NCI-H446 (cell line): ENCODE measurements around the gene TCN2.
"Not testable (repeated sequence)": the region's sequence is repeated elsewhere in the genome, so short reads cannot be mapped to it uniquely, and the experiment has no call there.

Experiments
- DNase-seq, 2 experiments: peaks; one replicate each; lab custom pipeline; 2025; lab: John Stamatoyannopoulos, UW

Gene TCN2

DNA sequence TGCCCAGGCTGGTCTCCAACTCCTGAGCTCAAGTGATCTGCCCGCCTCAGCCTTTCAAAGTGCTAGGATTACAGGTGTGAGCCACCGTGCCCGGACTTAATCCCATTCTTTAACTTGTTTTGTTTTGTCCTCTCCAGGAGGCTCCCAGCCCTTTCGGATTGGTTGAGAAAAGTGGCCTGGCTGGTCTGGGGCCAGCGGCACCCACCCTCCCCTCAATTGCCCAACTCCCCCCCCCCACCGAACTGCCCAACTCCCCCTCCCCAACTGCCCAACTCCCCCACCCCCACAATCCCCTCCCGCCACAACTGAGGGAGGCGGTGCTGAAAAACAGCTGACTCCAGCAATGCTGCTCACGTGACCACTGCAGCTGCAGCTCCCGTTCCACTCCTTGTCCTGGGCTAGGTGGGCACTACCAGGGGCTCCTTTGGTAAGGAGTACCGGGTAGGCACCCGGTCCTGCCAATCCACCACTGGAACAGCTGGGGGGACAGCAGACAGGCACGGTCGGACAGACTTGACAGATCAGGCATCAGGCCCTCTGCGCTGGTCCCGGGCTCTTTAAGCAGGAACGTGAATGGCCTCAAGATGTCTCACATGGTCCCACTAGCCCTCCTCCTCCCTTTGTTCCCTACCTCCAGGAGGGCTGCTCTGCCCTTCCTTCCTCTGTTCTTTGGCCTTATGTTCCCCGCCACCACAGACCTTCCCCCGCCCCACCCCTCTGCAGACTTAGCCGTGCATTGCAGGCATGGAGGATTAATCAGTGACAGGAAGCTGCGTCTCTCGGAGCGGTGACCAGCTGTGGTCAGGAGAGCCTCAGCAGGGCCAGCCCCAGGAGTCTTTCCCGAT, at the start of gene TCN2:
Gene TCN2 (plus strand): TSS at position 720 of the 845 bp plus-strand sequence. CDS start 158 bp downstream, outside the sequence.
- DNase-seq = no peak

DNA sequence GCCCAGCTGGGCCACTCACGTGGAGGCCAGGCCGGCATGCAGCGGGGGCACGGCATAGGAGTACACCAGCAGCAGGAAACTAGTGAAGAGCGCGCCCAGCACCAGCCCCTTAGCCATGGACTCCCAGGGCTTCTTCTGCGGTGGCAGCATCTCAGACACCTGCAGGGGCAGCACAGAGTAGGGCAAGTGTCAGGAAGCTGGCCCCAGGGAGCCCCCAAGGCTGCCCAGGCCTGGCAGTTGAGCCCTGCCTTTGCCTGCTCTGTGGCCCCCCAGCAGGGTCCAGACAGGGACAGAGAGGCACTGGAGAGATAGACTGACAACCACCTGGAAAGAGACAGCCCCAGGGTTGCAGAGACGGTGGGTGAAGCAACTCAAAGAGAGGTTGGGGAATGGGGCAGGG, 49.7 kb upstream of the TCN2 start:
- no peak for DNase-seq

DNA sequence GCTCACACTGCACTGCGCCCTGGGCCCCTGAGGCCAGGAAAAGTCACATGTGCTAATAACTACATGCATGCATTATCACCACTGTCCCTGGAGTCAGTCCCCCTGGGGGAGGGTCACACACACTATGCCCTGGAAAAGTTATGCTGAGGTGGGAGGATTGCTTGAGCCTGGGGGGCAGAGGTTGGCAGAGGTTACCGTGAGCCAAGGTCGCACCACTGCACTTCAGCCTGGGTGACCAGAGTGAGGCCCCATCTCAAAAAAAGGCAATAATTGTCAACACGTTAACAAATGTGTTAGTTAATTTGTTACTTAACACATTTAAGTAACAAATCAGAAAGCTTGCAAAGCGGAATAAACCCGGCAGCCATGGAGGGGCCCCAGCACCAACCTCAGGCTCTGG, 47.1 kb upstream of the TCN2 start:
- no peak for DNase-seq

DNA sequence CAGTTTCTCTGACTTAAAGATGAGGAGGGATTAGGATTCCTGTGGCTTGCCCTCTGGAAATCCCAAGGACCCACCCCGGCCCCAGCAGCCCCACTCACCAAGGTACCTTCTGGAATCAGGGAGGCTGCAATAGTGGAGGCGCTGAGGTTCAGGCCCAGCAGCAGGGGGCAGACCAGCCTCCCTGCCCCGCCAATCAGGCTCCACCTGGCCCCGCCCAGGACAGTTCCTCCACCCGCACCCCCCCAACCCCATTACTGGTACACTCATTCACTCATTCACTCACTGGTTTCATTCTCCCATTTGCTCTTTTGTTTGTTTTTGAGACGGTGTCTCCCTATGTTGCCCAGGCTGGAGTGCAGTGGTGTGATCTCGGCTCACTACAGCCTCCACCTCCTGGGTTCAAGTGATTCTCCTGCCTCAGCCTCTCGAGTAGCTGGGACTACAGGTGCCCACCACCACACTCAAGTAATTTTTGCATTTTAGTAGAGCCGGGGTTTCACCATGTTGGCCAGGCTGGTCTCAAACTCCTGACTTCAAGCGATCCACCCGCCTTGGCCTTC, 46.3 kb upstream of the TCN2 start:
- not testable (repeated sequence) for DNase-seq

DNA sequence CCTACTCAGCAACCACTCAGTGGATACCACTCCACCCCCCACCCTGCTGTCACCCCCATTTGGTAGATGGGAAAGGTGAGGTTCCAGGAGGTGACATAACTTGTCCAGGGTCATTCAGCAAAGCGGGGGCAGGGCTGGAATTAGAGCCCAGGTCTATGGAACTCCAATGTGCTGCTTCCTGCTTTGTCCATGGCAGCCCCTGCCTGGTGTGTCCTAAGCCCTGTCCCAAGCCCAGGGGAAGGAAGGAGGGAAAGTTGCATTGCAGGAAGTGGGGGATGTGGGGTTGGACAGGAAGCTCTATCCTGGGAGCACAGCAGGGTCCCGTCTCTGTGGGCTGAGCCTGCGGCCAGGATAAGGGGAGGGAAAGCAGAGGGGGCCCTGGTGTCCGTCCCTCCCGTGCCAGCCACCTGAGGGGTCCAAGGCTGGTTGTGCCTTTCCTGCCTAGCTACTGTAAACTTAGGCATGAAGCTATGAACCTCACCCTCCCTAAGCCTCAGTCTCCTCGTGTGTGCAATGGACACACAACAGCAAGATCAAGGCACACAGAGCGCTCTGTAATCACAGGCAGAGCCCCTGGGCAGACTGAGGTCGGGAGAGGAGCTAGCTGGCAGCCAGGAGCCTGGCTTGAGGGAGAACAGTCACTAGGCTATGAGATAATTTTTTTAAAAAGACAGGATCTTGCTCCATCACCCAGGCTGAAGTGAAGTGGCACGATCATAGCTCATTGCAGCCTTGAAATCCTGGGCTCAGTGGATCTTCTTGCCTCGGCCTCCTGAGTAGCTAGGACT, 45.4 kb upstream of the TCN2 start:
- no peak for DNase-seq

DNA sequence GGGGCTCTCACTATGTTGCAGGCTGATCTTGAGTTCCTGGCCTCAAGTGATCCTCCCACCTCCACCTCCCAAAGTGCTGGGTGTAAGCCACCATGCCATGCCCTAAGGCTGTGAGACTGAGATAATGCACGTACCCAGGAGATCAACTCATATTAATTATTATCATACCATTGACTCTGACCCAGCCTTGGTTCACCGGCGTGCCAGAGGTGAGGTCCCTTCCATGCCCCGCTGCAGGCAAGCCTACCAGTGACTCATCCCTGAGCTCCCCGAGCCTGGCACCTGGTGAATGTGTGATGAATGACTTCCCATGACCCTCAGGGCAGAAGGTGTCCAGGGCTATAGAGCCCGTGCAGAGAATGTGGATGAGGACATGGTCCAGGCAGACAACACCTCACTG, 44.6 kb upstream of the TCN2 start:
- no peak for DNase-seq

DNA sequence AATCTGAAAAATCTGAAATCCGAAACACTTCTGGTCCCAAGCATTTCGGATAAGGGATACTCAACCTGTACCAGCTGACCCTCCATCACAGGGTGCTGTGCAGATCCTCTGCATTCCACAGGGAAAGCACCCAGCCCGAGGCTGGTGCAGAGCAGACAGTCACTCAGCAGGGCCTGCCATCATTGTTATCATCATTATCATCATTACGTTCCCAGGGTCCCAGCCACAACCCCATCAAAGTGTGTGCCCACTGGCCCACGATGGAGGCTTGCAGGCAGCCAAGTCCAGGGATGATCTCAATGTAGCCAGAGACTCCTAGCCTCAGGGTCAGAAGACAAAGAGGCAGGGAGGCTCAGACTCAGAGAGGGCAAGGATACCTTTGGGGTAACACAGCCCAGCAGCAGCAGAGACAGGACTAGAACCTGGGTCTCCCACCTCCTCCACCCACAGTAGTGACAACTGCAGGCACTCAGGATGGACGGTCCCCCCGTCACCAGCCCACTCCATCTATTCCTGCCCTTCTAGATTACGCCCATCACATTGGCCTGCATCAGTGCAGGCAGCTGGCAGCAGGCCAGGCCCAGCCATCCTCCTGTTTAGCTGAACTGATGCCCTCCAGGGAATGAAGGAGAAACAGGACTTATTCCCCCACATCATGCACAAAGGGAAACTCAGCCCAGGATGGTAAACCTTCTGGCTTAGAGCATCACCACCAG, 42.8 kb upstream of the TCN2 start:
- DNase-seq = no peak

DNA sequence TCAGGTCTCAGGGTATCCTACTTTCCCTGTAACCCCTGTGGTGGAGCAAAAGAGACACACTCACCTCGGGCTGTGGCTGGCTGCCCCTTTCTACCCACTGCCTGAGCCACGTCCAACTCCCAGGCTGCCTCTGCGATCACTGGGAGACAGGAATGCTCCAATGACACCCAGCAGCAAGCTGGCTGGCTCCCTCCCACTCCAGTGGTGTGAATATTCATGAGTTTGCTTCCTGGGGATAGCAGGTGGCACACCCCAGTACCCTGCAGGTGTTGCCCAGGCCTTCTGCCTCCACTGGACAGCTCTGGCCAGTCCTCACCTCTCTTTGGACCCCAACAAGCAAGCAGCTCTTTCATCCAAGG, 42.2 kb upstream of the TCN2 start:
- DNase-seq = no peak

DNA sequence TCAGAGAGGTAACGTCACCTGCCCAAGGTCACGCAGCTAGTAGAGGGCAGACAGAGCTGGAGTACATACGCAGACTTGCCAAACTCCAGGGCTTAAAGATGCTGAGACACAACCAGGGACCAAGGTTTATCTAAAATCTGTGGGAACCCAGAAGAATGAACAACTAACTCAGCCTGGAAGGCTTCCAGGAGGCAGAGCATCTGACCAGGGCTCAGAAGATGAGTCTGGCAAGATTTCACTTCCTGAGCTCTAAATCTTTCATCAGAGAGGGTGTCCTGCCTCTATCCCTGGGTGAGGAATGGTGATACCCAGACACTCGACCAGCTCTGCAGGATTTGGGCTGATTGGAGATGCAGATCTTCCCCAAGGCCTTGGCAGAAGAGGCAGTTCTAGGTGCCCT, 41.6 kb upstream of the TCN2 start:
- DNase-seq = no peak

DNA sequence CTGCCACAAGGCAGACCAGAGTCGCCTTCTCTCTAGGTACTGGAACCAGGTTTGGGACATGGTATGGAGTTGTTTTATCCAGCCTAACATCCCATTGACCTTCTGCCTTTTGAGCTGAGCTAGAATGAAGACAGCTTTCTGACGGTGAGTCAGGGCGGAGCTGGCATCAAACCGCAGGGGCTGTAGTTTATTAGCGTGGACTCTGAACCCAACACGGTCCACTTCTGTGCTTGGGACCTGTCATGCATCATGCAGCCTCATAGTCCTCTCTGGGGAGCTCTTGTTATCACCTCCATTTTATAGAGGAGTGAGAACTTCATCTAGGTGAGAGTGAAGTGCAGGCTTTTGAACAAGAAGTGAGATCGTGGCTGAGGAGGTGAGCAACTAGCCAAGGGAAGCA, 40.8 kb upstream of the TCN2 start:
- no peak for DNase-seq

DNA sequence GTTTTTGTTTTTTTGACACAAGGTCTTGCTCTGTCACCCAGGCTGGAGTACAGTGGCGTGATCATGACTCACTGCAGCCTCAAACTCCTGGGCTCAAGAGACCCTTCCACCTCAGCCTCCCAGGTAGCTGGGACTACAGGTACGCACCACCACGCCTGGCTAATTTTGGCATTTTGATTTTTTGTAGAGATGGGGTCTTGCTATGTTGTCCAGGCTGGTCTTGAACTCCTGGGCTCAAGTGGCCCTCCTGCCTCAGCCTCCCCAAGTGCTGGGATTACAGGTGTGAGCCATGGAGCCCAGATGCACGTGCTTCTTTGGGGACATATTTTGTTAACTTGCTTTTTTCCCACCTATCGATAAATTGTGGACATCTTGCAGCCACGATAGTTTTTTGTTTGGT, 39.7 kb upstream of the TCN2 start:
- DNase-seq = not testable (repeated sequence)

DNA sequence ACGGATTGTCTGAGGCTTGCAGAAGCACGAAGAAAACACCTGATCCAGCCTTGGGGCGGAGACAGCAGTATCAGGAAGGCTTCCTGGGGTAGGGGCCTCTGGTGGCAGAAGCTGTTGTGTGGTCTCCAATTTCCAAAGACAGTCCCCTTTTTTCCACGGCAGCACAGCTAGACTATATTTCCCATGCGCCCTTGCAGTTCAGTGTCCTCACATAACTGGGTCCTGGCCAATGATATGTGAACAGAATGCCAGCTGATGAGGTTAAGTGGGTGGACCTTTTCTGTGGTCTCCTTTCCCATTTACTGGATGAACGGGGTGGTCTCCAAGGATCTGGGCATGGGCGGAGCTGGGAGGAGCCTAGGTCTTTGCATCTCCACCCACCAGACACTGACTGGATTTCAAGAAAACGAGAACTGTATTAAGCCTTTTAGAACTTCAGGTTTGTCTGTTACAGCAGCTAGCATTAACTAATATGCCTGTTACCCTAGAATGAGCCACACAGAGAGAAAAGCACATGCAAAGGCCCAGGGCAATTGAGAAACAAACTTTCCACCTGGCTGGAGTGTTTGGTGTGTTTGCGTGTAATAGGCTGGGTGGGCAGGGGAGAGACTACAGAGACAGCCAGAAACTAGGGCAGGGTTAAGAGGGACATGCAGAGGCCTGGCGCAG, 38.7 kb upstream of the TCN2 start:
- DNase-seq = no peak

DNA sequence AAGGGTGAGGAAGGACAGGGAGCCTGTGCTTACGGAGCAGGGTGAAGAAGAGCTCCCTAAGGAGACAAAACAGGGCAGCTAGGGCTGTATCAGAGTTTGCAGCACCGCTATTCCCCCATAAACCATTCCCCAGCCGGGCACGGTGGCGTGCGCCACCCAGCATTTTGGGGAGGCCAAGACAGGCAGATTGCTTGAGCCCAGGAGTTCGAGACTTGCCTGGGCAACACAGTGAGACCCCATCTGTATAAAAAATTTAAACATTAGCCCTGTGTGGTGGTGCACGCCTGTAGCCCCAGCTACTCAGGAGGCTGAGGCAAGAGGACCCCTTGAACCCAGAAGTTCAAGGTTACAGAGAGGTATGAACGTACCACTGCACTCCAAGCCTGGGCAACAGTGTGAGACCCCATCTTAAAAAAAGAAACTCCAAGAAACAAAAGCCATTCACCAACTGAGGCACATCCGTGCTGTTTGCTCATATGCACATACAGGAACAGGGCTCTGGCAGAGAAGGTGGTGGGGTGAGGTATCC, 37.2 kb upstream of the TCN2 start:
- DNase-seq = no peak

DNA sequence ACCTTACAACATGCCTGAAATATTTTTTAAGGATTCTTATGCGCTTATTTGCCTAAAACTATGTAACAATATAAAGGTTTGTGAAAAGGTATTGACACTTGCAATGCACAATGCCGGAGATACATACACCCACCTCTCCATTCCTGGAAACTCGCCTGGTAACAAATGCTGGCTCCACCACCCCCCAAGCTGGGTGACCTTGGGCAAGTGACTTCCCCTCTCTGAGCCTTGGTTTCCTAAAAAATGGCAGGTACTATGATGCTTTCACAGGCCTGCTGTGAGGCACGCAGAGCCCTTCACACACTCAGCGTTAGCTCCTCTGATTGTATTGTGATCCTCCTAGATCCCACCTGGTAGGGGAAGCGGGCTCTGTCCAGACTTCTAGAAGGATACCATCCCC, 34.8 kb upstream of the TCN2 start:
- DNase-seq = no peak

DNA sequence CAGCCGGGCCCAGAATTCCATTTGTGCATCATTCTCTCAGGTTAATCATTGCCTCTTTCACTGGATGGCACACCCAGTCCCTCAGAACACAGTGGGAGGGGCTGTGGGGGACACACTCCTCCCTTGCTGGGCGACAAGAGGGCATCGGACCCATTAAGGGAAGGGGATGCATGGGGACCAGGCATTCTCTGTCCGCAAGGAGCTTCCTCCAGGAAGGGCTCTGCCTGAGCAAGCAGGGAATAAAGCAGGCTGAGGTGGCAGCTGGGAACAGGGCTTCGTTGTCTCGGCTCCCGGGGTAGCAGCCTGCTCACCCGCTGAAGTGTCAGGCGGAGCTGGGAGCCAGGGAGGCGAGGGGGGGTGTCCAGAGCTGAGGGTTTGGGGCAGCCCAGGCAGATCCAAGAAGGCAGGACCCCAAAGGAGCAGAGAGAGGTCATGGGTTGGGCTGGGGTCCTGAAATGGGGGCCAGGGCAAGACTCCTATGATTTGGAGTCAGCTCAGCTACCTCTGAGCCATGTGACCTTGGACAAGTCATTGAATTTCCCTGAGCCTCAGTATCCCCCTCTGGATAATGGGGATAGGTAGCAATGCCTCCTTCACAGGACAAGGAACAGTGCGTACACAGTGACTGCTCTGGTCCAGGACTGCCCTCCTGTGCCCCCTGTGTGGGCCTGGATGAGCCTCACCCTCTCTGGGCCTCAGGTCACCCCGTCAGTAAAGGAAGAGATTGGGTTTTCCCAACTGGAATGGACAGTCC, 34.0 kb upstream of the TCN2 start:
- no peak for DNase-seq

DNA sequence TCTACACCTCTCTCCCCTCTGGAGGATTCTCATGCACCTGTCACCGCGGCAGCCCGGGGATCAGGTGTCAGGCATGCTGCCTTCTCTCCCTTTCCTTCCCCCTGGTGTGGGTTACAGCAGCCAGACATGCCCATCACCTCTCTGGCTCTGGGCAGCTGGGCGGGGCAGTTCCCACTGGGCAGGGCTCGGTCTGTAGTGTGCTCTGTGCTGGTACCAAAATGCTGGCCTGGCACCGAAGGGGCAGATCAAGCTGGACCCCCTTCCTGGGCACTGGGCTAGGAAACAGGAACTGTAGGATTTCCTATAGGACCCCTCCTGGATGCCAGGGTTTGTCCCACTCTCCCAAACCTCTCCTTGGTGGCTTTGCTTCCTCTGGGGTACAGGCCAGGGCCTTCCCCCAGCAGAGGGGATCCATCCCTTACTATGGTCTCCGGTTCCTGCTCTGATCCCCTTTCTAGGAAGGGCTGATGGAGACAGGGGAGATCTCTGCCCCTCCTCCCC, 33.3 kb upstream of the TCN2 start:
- DNase-seq = no peak

DNA sequence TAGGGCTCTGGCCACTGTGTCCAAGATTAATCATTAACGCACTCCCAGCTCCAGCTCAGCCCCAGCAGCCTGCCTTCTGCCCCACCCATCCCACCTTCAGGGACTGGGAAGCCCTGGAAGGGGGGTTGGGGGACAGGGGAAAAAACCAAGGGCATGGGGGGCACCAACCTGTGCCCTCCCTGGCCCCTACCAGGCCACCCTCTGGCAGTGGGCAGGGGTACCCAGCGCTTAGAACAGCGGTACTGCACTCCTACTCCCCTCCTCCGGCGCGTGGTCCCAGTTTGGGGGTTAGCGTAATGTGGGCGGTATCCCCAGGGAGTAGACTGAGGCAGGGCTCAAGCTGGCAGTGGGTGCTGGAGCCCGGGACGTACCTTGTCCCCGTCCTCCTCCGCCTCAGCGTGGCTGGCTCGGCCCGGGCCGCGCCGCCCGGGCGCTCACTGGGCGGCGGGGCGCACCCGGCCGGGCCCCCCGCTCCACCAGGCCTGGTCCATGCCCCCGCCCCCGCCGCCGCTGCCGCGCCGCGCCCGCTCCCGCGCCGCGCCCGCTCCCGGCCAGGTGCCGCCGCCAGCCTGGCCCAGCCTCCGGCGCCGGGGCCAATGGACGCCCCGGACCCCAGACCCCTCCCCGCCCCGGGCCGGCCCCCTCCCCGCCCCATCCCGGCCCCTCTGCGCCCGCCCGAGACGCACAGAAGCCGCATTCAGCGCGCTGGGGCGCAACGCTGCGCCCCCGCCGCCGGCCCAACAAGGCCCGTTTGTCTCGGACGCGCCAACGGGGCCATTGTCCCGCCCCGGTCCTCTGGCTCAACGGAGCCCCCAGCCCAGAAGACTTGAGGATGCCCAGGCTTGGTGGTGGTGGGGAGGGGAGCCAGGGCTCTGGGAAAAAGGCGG, 32.6 kb upstream of the TCN2 start, which contains the start of gene GAL3ST1:
Gene GAL3ST1 (minus strand): TSS at position 571 of the 887 bp plus-strand sequence. CDS start 17,273 bp downstream, outside the sequence.
- DNase-seq = no peak

DNA sequence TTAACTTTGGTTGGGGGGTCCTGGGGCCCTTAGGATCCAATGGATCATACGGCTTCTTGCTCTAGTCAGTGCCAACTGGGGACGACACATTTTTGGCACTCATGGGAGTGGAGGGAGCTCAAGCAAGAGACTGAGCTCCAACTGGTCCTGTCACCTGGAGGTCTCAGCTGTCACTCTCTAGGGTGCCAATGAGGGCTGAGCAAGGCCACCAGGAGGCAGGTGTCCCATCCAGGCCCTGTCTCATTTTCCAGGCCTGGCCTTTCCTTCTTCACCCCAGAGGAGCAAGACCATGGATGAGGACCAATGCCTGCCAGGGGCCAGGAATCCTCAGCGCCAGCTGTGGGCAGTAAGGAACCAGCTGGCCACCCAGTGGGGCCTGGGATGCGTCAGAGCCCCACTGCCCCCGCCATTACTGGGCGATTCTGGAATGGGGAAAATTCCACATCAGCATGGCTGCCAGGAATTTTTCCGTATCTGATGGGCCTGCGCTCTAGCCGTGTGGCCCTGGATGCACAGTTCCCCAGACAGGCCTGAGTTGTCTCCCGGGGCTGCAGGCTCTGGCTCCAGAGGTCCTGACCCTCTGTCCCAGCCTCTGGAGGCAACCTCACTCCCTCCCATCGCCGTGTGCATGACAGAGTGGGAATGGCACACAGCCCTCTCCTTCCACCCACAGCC, 31.8 kb upstream of the TCN2 start:
- no peak for DNase-seq

DNA sequence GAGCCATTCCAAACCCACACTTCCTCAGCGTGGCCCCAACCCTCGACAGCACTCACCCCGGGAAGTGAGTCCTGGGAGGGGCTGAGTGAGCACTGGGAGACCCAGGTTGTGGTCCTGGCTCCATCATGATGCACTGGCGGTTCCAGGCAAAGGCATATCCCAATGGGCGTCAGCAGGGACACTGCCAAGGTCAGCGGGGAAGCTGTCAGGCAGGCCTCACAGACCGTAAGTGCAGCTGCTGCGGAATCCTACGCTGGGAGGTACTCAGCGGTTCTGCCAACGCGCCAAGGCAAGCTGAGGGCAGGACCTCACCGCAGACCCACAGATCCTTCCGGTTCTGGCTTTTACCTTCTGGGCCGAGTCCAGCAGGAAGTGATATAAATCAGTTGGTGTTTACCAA, 31.1 kb upstream of the TCN2 start:
- DNase-seq = no peak
